ENCODE measurements around the gene HMG20B. TPM values are rescaled to one million over a fixed set of nuclear protein-coding genes. Genes with fewer than 3 reads are reported as not detected.
A peak's percentile ranks its signal among the peaks of the same experiment; 100 is the strongest.

The HMG20B gene
- total RNA-seq, 5 donors from 2014 or later (not counting 1 experiment from before 2014, with no cell fraction given), result 38.0 to 81.6 (median 74.7) TPM

GRCh38 chr19:3547301-3547731 lies 25.4 kb upstream of the HMG20B start:
- H3K4me3 ChIP-seq (ENCODE audit: control insufficient read depth in 1 of 2, extremely low read depth in 1 of 2, low read length in 1 of 2), result no peak overlapping the region
- peaks cover 0 to 27% of the 10 kb centered on the region in 2 experiments for H3K4me1 ChIP-seq (ENCODE audit: control insufficient read depth in 1 of 2, extremely low read depth in 1 of 2, insufficient read depth in 2 of 2, low read length in 2 of 2)
- H3K4me1 Mint-ChIP-seq, result peaks cover 17 to 19% (median 17%) of the 10 kb centered on the region in 3 donors
- WGBS (ENCODE audit: insufficient coverage), result 87% methylated on average over 15 of the region's 15 CpGs
- no peaks in the 10 kb centered on the region for H3K27me3 Mint-ChIP-seq
- no peak overlapping the region for H3K27ac ChIP-seq (ENCODE audit: low read length)
- POLR2A ChIA-PET, result interaction anchor here in 1 of 2 donors (0.6 kb wide), 1 partner anchor 30 kb away, joined by 10 read pairs; no protein-coding TSS in a partner anchor
- H3K36me3 ChIP-seq (ENCODE audit: control insufficient read depth in 2 of 2, extremely low read depth in 1 of 2, insufficient read depth in 1 of 2, low read length in 1 of 2), result peaks cover 14 to 50% of the 10 kb centered on the region in 2 donors
- H3K27ac Mint-ChIP-seq, result no peak overlapping the region
- CTCF ChIA-PET, result no interaction called here
- H3K36me3 Mint-ChIP-seq, result peaks cover 4% of the 10 kb centered on the region
- H3K9me3 ChIP-seq, result no peaks in the 10 kb centered on the region
- ATAC-seq (replicated peaks in 1 of 4) (peak in 2 of 4 experiments; percentile 21 to 26), DNase-seq (peak in 3 of 35 experiments; percentile 26 to 41 (median 31))
- no peaks in the 10 kb centered on the region for H3K27me3 ChIP-seq (replicated peaks in 1 of 2; ENCODE audit: control insufficient read depth in 2 of 2, extremely low read depth in 1 of 2, insufficient read depth in 2 of 2, low read length in 1 of 2)
- no peaks in the 10 kb centered on the region for H3K9me3 Mint-ChIP-seq
- no peak overlapping the region for H3K4me3 Mint-ChIP-seq

DNA sequence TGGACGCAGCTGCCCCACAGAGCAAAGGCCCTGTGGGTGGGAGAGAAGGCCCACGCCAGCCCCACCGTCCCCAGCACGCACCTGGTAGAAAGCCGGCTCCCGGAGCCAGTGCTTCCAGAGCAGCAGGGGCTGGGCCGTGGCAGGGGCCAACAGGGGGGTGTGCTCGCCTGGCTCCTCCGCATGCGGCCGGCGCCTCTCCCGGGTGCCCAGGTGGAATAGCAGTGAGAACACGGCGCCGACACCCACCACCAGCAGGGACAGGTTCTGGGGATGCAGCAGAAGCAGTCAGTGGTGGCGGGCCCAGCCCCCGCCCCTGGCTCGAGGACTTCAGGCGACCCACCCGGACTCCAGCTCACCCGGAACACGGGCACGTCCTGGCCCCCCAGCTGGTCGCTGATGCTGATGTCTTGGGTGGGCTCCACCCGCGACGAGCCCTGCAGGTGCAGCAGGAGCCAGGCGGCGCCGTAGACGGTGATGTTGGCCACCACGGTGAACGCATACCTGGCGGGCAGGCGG lies 24.9 kb upstream of the HMG20B start:
- Mint-ChIP-seq H3K36me3 (peaks cover 4% of the 10 kb centered on the region), H3K27me3 (no peaks in the 10 kb centered on the region), H3K4me3 (no peak overlapping the region), H3K27ac (no peak overlapping the region), H3K4me1 (peaks cover 20 to 25% (median 21%) of the 10 kb centered on the region in 3 donors), H3K9me3 (no peaks in the 10 kb centered on the region)
- peaks cover 14 to 50% of the 10 kb centered on the region in 2 donors for H3K36me3 ChIP-seq (ENCODE audit: control insufficient read depth in 2 of 2, extremely low read depth in 1 of 2, insufficient read depth in 1 of 2, low read length in 1 of 2)
- ATAC-seq (replicated peaks in 1 of 4) (no peak), DNase-seq (no peak)
- WGBS (ENCODE audit: insufficient coverage), result 95% methylated on average over 35 of the region's 36 CpGs
- POLR2A ChIA-PET, result interaction anchor here in 1 of 2 donors (0.6 kb wide), 1 partner anchor 29 kb away, joined by 10 read pairs; no protein-coding TSS in a partner anchor
- no peaks in the 10 kb centered on the region for H3K27me3 ChIP-seq (replicated peaks in 1 of 2; ENCODE audit: control insufficient read depth in 2 of 2, extremely low read depth in 1 of 2, insufficient read depth in 2 of 2, low read length in 1 of 2)
- CTCF ChIA-PET, result no interaction called here
- H3K4me3 ChIP-seq (ENCODE audit: control insufficient read depth in 1 of 2, extremely low read depth in 1 of 2, low read length in 1 of 2), result no peak overlapping the region
- peaks cover 0 to 32% of the 10 kb centered on the region in 2 experiments for H3K4me1 ChIP-seq (ENCODE audit: control insufficient read depth in 1 of 2, extremely low read depth in 1 of 2, insufficient read depth in 2 of 2, low read length in 2 of 2)
- H3K9me3 ChIP-seq, result no peaks in the 10 kb centered on the region
- H3K27ac ChIP-seq (ENCODE audit: low read length), result no peak overlapping the region

GRCh38 chr19:3548606-3549005 lies 24.1 kb upstream of the HMG20B start:
- H3K9me3 Mint-ChIP-seq, result no peaks in the 10 kb centered on the region
- 93% methylated on average over 8 of the region's 14 CpGs for WGBS (ENCODE audit: insufficient coverage)
- H3K36me3 ChIP-seq (ENCODE audit: control insufficient read depth in 2 of 2, extremely low read depth in 1 of 2, insufficient read depth in 1 of 2, low read length in 1 of 2), result peaks cover 11 to 50% of the 10 kb centered on the region in 2 donors
- CTCF ChIA-PET, result no interaction called here
- H3K4me3 Mint-ChIP-seq, result no peak overlapping the region
- no peak overlapping the region for H3K27ac ChIP-seq (ENCODE audit: low read length)
- ATAC-seq (replicated peaks in 1 of 4) (no peak), DNase-seq (peak in 1 of 35 experiments; percentile 40)
- H3K4me3 ChIP-seq (ENCODE audit: control insufficient read depth in 1 of 2, extremely low read depth in 1 of 2, low read length in 1 of 2), result no peak overlapping the region
- no peak overlapping the region for H3K27ac Mint-ChIP-seq
- H3K36me3 Mint-ChIP-seq, result peaks cover 4% of the 10 kb centered on the region
- no peaks in the 10 kb centered on the region for H3K9me3 ChIP-seq
- peaks cover 0 to 40% of the 10 kb centered on the region in 2 experiments for H3K4me1 ChIP-seq (ENCODE audit: control insufficient read depth in 1 of 2, extremely low read depth in 1 of 2, insufficient read depth in 2 of 2, low read length in 2 of 2)
- H3K4me1 Mint-ChIP-seq, result peaks cover 23 to 25% (median 25%) of the 10 kb centered on the region in 3 donors
- H3K27me3 Mint-ChIP-seq, result no peaks in the 10 kb centered on the region
- POLR2A ChIA-PET, result no interaction called here
- no peaks in the 10 kb centered on the region for H3K27me3 ChIP-seq (replicated peaks in 1 of 2; ENCODE audit: control insufficient read depth in 2 of 2, extremely low read depth in 1 of 2, insufficient read depth in 2 of 2, low read length in 1 of 2)

GRCh38 chr19:3549816-3550215 lies 22.9 kb upstream of the HMG20B start:
- ATAC-seq (replicated peaks in 1 of 4) (no peak), DNase-seq (no peak)
- Histone ChIP-seq H3K4me1 (ENCODE audit: control insufficient read depth in 1 of 2, extremely low read depth in 1 of 2, insufficient read depth in 2 of 2, low read length in 2 of 2) (peaks cover 4 to 50% of the 10 kb centered on the region in 2 experiments), H3K27ac (ENCODE audit: low read length) (no peak overlapping the region), H3K27me3 (replicated peaks in 1 of 2; ENCODE audit: control insufficient read depth in 2 of 2, extremely low read depth in 1 of 2, insufficient read depth in 2 of 2, low read length in 1 of 2) (no peaks in the 10 kb centered on the region), H3K36me3 (ENCODE audit: control insufficient read depth in 2 of 2, extremely low read depth in 1 of 2, insufficient read depth in 1 of 2, low read length in 1 of 2) (peaks cover 11 to 41% of the 10 kb centered on the region in 2 donors), H3K9me3 (no peaks in the 10 kb centered on the region), H3K4me3 (ENCODE audit: control insufficient read depth in 1 of 2, extremely low read depth in 1 of 2, low read length in 1 of 2) (no peak overlapping the region)
- Mint-ChIP-seq H3K4me3 (no peak overlapping the region), H3K4me1 (peaks cover 30 to 34% (median 33%) of the 10 kb centered on the region in 3 donors), H3K27me3 (no peaks in the 10 kb centered on the region), H3K27ac (peak overlapping the region in 1 of 2 donors; percentile 6), H3K9me3 (no peaks in the 10 kb centered on the region), H3K36me3 (peaks cover 4% of the 10 kb centered on the region)
- CTCF ChIA-PET, result no interaction called here
- 96% methylated on average over 4 of the region's 10 CpGs for WGBS (ENCODE audit: insufficient coverage)
- POLR2A ChIA-PET, result interaction anchor here in 1 of 2 donors (0.6 kb wide), 1 partner anchor 18 kb away, joined by 6 read pairs; no protein-coding TSS in a partner anchor

DNA sequence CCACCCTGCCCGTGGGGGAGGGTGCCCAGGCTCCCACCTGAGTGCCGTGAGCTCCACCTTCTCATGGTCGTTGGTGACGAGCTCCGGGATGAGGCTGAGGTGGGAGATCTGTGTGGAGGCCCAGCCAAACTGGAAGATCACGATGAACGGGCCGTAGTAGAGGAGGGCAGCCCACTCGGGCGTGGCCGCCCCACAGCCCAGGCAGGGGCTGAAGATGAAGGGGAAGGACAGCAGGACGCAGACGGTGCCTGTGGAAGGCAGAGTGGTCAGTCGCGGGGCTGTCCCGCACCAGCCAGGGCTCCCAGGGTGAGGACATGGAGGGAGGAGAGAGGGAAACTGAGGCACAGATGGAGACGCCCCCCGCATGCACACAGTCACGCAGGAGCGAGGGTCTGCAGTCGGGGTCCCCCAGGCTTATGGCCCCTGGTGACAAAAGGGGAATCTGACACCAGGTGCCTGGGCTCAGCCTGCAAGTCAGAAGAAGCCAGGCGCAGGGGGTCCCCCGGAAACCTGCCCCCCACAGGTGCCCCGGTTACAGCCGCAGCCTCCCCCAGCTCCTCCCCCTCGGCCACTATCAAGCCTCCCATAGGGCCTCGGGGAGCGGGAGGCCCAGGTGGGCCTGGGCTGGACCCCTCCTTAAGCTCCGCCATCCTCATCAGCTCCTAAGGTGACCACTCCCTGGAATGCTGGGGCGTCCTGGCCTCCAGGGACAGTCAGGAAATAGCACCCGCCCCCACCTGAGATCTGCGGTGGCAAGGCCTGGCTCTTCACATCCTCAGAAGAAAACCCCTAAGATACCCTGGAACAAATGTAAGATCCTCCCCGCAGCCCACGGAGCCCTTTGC lies 21.6 kb upstream of the HMG20B start:
- DNase-seq, result no peak
- Histone ChIP-seq H3K9me3 (no peaks in the 10 kb centered on the region), H3K4me1 (ENCODE audit: control insufficient read depth in 1 of 2, extremely low read depth in 1 of 2, insufficient read depth in 2 of 2, low read length in 2 of 2) (peaks cover 6 to 56% of the 10 kb centered on the region in 2 experiments), H3K36me3 (ENCODE audit: control insufficient read depth in 2 of 2, extremely low read depth in 1 of 2, insufficient read depth in 1 of 2, low read length in 1 of 2) (peaks cover 11 to 33% of the 10 kb centered on the region in 2 donors), H3K27me3 (replicated peaks in 1 of 2; ENCODE audit: control insufficient read depth in 2 of 2, extremely low read depth in 1 of 2, insufficient read depth in 2 of 2, low read length in 1 of 2) (no peaks in the 10 kb centered on the region), H3K27ac (ENCODE audit: low read length) (no peak overlapping the region), H3K4me3 (ENCODE audit: control insufficient read depth in 1 of 2, extremely low read depth in 1 of 2, low read length in 1 of 2) (no peak overlapping the region)
- H3K27ac Mint-ChIP-seq, result peak overlapping the region in 1 of 2 donors; percentile 72
- WGBS (ENCODE audit: insufficient coverage), result 95% methylated on average over 25 of the region's 34 CpGs
- H3K4me1 Mint-ChIP-seq, result peaks cover 34 to 38% (median 36%) of the 10 kb centered on the region in 3 donors
- peak overlapping the region in 1 of 3 donors; percentile 23 for H3K4me3 Mint-ChIP-seq
- H3K36me3 Mint-ChIP-seq, result no peaks in the 10 kb centered on the region
- ATAC-seq (replicated peaks in 1 of 4), result no peak
- no peaks in the 10 kb centered on the region for H3K27me3 Mint-ChIP-seq
- no peaks in the 10 kb centered on the region for H3K9me3 Mint-ChIP-seq
- ChIA-PET CTCF (no interaction called here), POLR2A (no interaction called here)

- Histone ChIP-seq H3K27me3 (replicated peaks in 1 of 2; ENCODE audit: control insufficient read depth in 2 of 2, extremely low read depth in 1 of 2, insufficient read depth in 2 of 2, low read length in 1 of 2) (no peaks in the 10 kb centered on the region), H3K9me3 (no peaks in the 10 kb centered on the region), H3K4me3 (ENCODE audit: control insufficient read depth in 1 of 2, extremely low read depth in 1 of 2, low read length in 1 of 2) (no peak overlapping the region), H3K36me3 (ENCODE audit: control insufficient read depth in 2 of 2, extremely low read depth in 1 of 2, insufficient read depth in 1 of 2, low read length in 1 of 2) (peaks cover 11 to 28% of the 10 kb centered on the region in 2 donors), H3K27ac (ENCODE audit: low read length) (no peak overlapping the region), H3K4me1 (ENCODE audit: control insufficient read depth in 1 of 2, extremely low read depth in 1 of 2, insufficient read depth in 2 of 2, low read length in 2 of 2) (peaks cover 7 to 61% of the 10 kb centered on the region in 2 experiments)
- no peaks in the 10 kb centered on the region for H3K9me3 Mint-ChIP-seq
- ChIA-PET CTCF (no interaction called here), POLR2A (interaction anchor here in 1 of 2 donors (0.7 kb wide), 1 partner anchor 13 kb away, joined by 6 read pairs; no protein-coding TSS in a partner anchor)
- no peaks in the 10 kb centered on the region for H3K36me3 Mint-ChIP-seq
- no peaks in the 10 kb centered on the region for H3K27me3 Mint-ChIP-seq
- DNase-seq (no peak), ATAC-seq (replicated peaks in 1 of 4) (no peak)
- 93% methylated on average over 8 of the region's 9 CpGs for WGBS (ENCODE audit: insufficient coverage)
- H3K4me3 Mint-ChIP-seq, result no peak overlapping the region
- H3K4me1 Mint-ChIP-seq, result peaks cover 40 to 44% (median 42%) of the 10 kb centered on the region in 3 donors
- peak overlapping the region in 1 of 2 donors; percentile 72 for H3K27ac Mint-ChIP-seq
Measured at GRCh38 chr19:3551792-3552095, 21.0 kb upstream of the HMG20B start.
